Endothelial cell of umbilical vein (primary cell): ENCODE results near the gene SPTBN4. TPM values are rescaled to one million over a fixed set of nuclear protein-coding genes. Genes with fewer than 3 reads are reported as not detected.

Source experiments
- BruUV-seq: library from RNA; stranded (reverse); fragments of 400-500 nt; replicated peaks from 2 replicates; lab custom pipeline; 2021; lab: Mats Ljungman, UMichigan
- CTCF ChIA-PET: fragments of 300-600, 350-600 bp; sonication (Branson Sonifier 250); formaldehyde crosslinking; loops from one replicate; lab custom pipeline; 2021; ENCODE audit warnings: antibody characterized with exemption, inconsistent platforms; lab: Charles Lee
- POLR2A ChIA-PET: fragments of 300-600, 350-600 bp; sonication (Branson Sonifier 250); formaldehyde crosslinking; loops from one replicate; lab custom pipeline; 2021; ENCODE audit warnings: antibody characterized with exemption, inconsistent platforms; lab: Charles Lee
- DNase-seq: peaks from one replicate; pipeline ENCODE4 v3.0.0-alpha.2; 2011; ENCODE audit warnings: low read depth, low spot score
- FAIRE-seq: peaks from 2 replicates; lab custom pipeline; 2011; peaks lifted over from hg19 to GRCh38; lab: Jason Lieb, UNC
- H2AFZ ChIP-seq: 2 replicates; pipeline ENCODE4 v1.6.0; 2012; ENCODE audit warnings: low read depth, low read length, control low read depth, inconsistent platforms
- H3K27ac ChIP-seq: 2 replicates; pipeline ENCODE4 v1.5.1; 2011; ENCODE audit warnings: low read depth, mild to moderate bottlenecking, control low read depth, low read length, moderate library complexity; ENCODE audit not compliant: insufficient read depth
- H3K27me3 ChIP-seq, 2 experiments: 2 replicates each; pipeline versions ENCODE4 v1.6.0 to v1.6.1; 2011; ENCODE audit warnings: low read length in 2 of 2, mixed read lengths in 1 of 2; ENCODE audit not compliant: control insufficient read depth in 2 of 2, insufficient read depth in 2 of 2
- H3K36me3 ChIP-seq, 2 experiments: 2 replicates in 1 of 2; 3 replicates in 1 of 2; pipeline ENCODE4 v1.5.1; 2011; ENCODE audit warnings: low read length in 2 of 2, mild to moderate bottlenecking in 1 of 2, moderate library complexity in 1 of 2; ENCODE audit not compliant: control insufficient read depth in 2 of 2, insufficient read depth in 2 of 2; ENCODE audit errors: extremely low read depth in 1 of 2
- H3K4me1 ChIP-seq: 3 replicates; pipeline ENCODE4 v1.5.1; 2011; ENCODE audit warnings: mild to moderate bottlenecking, low read length; ENCODE audit not compliant: control insufficient read depth, insufficient read depth; ENCODE audit errors: extremely low read depth
- H3K4me2 ChIP-seq: 2 replicates; pipeline ENCODE4 v1.6.1; 2011; ENCODE audit warnings: low read length, control low read depth, mixed read lengths; ENCODE audit not compliant: insufficient read depth
- H3K4me3 ChIP-seq, 3 experiments: fragments of 200-600 bp in 1 of 3; sonication (generic), shearing (Covaris generic) in 1 of 3; replicated peaks in 1 of 3; 2 replicates each; pipeline ENCODE4 v1.5.1; 2011 to 2016; ENCODE audit warnings: control low read depth in 3 of 3, low read length in 3 of 3, mild to moderate bottlenecking in 2 of 3, inconsistent platforms in 1 of 3, low read depth in 1 of 3, moderate library complexity in 1 of 3; ENCODE audit not compliant: insufficient read depth in 1 of 3
- H3K79me2 ChIP-seq: 2 replicates; pipeline ENCODE4 v1.6.0; 2012; ENCODE audit warnings: low read length, inconsistent platforms; ENCODE audit not compliant: control insufficient read depth, insufficient read depth
- H3K9ac ChIP-seq: replicated peaks from 2 replicates; pipeline ENCODE3; 2011; ENCODE audit warnings: low read length, control low read depth; ENCODE audit not compliant: insufficient read depth; ENCODE audit errors: extremely low read depth
- H3K9me1 ChIP-seq: replicated peaks from 3 replicates; pipeline ENCODE4 v1.6.0; 2011; ENCODE audit warnings: mild to moderate bottlenecking, low read length; ENCODE audit not compliant: control insufficient read depth, insufficient read depth; ENCODE audit errors: extremely low read depth
- H3K9me3 ChIP-seq: replicated peaks from 2 replicates; pipeline ENCODE4 v1.5.1; 2012; ENCODE audit warnings: low read length, inconsistent platforms; ENCODE audit not compliant: control insufficient read depth, insufficient read depth
- H4K20me1 ChIP-seq: replicated peaks from 2 replicates; pipeline ENCODE3; 2011; ENCODE audit warnings: mild to moderate bottlenecking, low read length; ENCODE audit not compliant: control insufficient read depth, insufficient read depth; ENCODE audit errors: extremely low read depth
- CTCF ChIP-seq, 2 donors: IDR thresholded peaks; 1 replicate in 1 of 2; 2 replicates in 1 of 2; pipeline ENCODE4 v1.5.1; 2011; ENCODE audit warnings: low read length in 2 of 2, mild to moderate bottlenecking in 2 of 2, moderate library complexity in 2 of 2, control low read depth in 1 of 2, inconsistent platforms in 1 of 2, low read depth in 1 of 2; ENCODE audit not compliant: insufficient read depth in 1 of 2; ENCODE audit errors: extremely low read depth in 1 of 2
- EZH2 ChIP-seq: IDR thresholded peaks from 2 replicates; pipeline ENCODE4 v1.6.1; 2012; ENCODE audit warnings: borderline replicate concordance, low read depth, mild to moderate bottlenecking, moderate library complexity, low read length, inconsistent platforms; ENCODE audit not compliant: severe bottlenecking
- FOS ChIP-seq: IDR thresholded peaks from 2 replicates; pipeline ENCODE4 v1.6.1; 2011; ENCODE audit warnings: mild to moderate bottlenecking, low read length, moderate library complexity, borderline replicate concordance; ENCODE audit not compliant: insufficient read depth
- GATA2 ChIP-seq: IDR thresholded peaks from 2 replicates; pipeline ENCODE4 v1.7.0; 2011; ENCODE audit warnings: low read depth, mild to moderate bottlenecking, moderate library complexity, mixed read lengths, low read length; ENCODE audit not compliant: insufficient read length, insufficient read depth
- JUN ChIP-seq: IDR thresholded peaks from 2 replicates; pipeline ENCODE4 v1.6.1; 2011; ENCODE audit warnings: borderline replicate concordance, low read depth; ENCODE audit not compliant: insufficient read length, insufficient read depth
- MAX ChIP-seq: IDR thresholded peaks from 2 replicates; pipeline ENCODE4 v1.6.1; 2011; ENCODE audit not compliant: insufficient read depth, insufficient read length
- MYC ChIP-seq: IDR thresholded peaks from one replicate; pipeline ENCODE4 v1.6.1; 2011; ENCODE audit warnings: mild to moderate bottlenecking, low read depth, low read length
- POLR2A ChIP-seq: IDR thresholded peaks from 2 replicates; pipeline ENCODE4 v1.6.1; 2012; ENCODE audit warnings: low read depth, mild to moderate bottlenecking, control low read depth, low read length
- POLR2AphosphoS5 ChIP-seq: IDR thresholded peaks from 2 replicates; pipeline ENCODE4 v1.6.1; 2012; ENCODE audit warnings: low read depth, mild to moderate bottlenecking, control low read depth, low read length, moderate library complexity; ENCODE audit not compliant: insufficient read depth
- dilution Hi-C: fragments of 300-500 bp; cut with MboI; formaldehyde crosslinking; loops from one replicate; pipeline ENCODE4 v1.15.0; 2019; ENCODE audit warnings: low sequenced_read_pairs; ENCODE audit not compliant: extremely low pct_ligation_motif_present
- intact Hi-C: fragments of 100-400 bp; cut with micrococcal nuclease; formaldehyde crosslinking; loops from one replicate; pipeline ENCODE4 v1.10.0; 2022
- polyA plus RNA-seq, 4 experiments: library from polyadenylated mRNA; depleted of rRNA in 3 of 4; stranded (reverse) in 3 of 4; unstranded in 1 of 4; fragments of >200 nt; gene quantifications; 2 replicates each; pipeline versions ENCODE4 v1.2.1 to v1.2.3, GENCODE V29; 2011 to 2012; ENCODE audit warnings: missing spikeins in 1 of 4
- total RNA-seq: library from RNA; stranded (reverse); gene quantifications from 2 replicates; pipeline ENCODE4 v1.2.3, GENCODE V29; 2021

SPTBN4 gene
- total and polyA plus RNA-seq, 2 donors (not counting 3 experiments of a cell fraction or from before 2014, with no cell fraction given) = 0.33 TPM; not detected in 1

- Histone ChIP-seq H4K20me1 (no peaks in the 10 kb centered on the region), H3K36me3 (no peaks in the 10 kb centered on the region), H3K4me1 (no peaks in the 10 kb centered on the region), H2AFZ (no peak overlapping the region), H3K79me2 (no peaks in the 10 kb centered on the region), H3K9me1 (no peaks in the 10 kb centered on the region), H3K9me3 (no peaks in the 10 kb centered on the region), H3K4me3 (no peak overlapping the region), H3K27me3 (peaks cover 24 to 29% of the 10 kb centered on the region in 2 experiments), H3K4me2 (no peak overlapping the region), H3K27ac (no peak overlapping the region), H3K9ac (no peak overlapping the region)
- ChIA-PET POLR2A (no interaction called here), CTCF (interaction anchor here (1.2 to 1.6 kb wide), 3 partner anchors 11 to 48 kb away, joined by 3 to 7 read pairs (median 4); no protein-coding TSS in a partner anchor)
- dilution Hi-C loops = no loop called here
- DNase-seq (no peak), FAIRE-seq (no peak)
- BruUV-seq = no TSS peak
- TF ChIP-seq POLR2A (no peak), JUN (no peak), MYC (no peak), POLR2AphosphoS5 (no peak), CTCF (IDR thresholded peaks at IDR 0.05; ENCODE audit: extremely low read depth in 1 of 2, insufficient read depth in 1 of 2, low read depth in 1 of 2, low read length in 2 of 2) (no peak), MAX (no peak), EZH2 (no peak), FOS (no peak), GATA2 (no peak)
- intact Hi-C loops = no loop called here
Observed at GRCh38 chr19:40512110-40512472, 45.3 kb downstream of the SPTBN4 start.
